ENCODE measurements around the gene GPHN.
"Not testable (repeated sequence)": the region's sequence is repeated elsewhere in the genome, so short reads cannot be mapped to it uniquely, and the experiment has no call there.

DNA sequence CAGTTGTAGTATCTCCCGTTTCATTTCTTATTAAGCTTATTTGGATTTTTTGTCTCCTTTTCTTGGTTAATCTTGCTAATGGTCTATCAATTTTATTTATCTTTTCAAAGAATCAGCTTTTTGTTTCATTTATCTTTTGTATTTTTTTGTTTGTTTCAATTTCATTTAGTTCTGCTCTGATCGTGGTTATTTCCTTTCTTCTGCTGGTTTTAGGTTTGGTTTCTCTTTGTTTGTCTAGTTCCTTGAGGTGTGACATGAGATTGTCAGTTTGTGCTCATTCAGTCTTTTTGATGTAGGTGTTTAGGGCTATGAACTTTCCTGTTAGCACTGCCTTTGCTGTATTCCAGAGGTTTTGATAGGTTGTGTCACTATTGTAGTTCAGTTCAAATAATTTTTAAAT is 207.4 kb downstream of the GPHN start:
- TF ChIP-seq, protein P1, sequence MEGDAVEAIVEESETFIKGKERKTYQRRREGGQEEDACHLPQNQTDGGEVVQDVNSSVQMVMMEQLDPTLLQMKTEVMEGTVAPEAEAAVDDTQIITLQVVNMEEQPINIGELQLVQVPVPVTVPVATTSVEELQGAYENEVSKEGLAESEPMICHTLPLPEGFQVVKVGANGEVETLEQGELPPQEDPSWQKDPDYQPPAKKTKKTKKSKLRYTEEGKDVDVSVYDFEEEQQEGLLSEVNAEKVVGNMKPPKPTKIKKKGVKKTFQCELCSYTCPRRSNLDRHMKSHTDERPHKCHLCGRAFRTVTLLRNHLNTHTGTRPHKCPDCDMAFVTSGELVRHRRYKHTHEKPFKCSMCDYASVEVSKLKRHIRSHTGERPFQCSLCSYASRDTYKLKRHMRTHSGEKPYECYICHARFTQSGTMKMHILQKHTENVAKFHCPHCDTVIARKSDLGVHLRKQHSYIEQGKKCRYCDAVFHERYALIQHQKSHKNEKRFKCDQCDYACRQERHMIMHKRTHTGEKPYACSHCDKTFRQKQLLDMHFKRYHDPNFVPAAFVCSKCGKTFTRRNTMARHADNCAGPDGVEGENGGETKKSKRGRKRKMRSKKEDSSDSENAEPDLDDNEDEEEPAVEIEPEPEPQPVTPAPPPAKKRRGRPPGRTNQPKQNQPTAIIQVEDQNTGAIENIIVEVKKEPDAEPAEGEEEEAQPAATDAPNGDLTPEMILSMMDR (conservative IDR thresholded peaks at IDR 0.05 in 1 of 2, IDR thresholded peaks at IDR 0.05 in 1 of 2; ENCODE audit: extremely low read depth in 1 of 2, insufficient read depth in 1 of 2, low read depth in 1 of 2, low read length in 2 of 2), result not testable (repeated sequence)
- TF ChIP-seq EZH2 (IDR thresholded peaks at IDR 0.05; ENCODE audit: borderline replicate concordance, low read length), result not testable (repeated sequence)

All from mammary epithelial cell (primary cell).